ENCODE data around the gene LRRC63. TPM values are rescaled to one million over a fixed set of nuclear protein-coding genes. Genes with fewer than 3 reads are reported as not detected.

Gene LRRC63
- total and polyA plus RNA-seq, 9 of the 15 experiments (the other 6 are each of a cell fraction or from before 2014, with no cell fraction given): 0.07 to 0.41 (median 0.24) TPM; not detected in 1

DNA sequence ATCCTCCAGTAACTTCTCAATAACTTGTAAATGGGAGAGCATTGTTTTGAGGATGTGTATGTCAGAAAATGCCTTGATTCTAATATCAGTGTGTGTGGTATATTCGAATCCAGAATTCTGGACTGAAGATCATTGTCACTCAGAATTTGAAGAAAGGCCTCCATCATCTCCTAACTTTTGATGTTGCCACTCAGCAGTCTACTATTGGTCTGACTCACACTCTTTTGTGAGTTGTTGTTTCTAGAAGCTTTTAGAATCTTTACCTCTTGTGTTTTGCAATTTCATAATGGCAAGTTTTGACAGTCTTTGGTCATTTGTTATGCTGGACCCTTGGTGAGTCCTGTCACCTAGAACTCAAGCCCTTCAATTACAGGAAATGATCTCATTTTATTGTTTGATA, 98.3 kb downstream of the LRRC63 start:
- no TSS peak for BruUV-seq (replicated peaks)
- CTCF ChIA-PET (ENCODE audit: low intra/inter-chr PET ratio): no interaction called here

DNA sequence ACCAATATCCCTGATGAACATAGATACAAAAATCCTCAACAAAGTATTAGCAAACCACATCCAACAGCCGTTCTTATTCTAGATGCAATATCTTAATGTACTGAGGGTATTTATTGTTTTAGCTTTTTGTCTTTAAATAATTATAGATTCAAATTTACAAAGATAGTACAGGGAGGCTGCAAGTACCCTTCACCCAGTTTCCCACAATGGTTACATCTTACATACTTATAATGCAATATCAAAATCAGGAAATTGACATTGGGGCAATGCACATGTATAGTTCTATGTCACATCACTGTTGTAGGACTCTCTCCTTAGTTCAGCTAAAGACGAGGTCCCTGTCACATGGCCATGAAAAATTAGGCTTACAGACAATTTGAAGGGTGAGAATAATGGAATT, 99.5 kb downstream of the LRRC63 start:
- 15% methylated on average over 2 of the region's 2 CpGs for WGBS (ENCODE audit: insufficient coverage, low coverage, missing lambda C conversion rate)
- BruUV-seq (replicated peaks): no TSS peak
- Histone ChIP-seq H4K20me1 (replicated peaks; ENCODE audit: control insufficient read depth, insufficient read depth, low read length) (no peaks in the 10 kb centered on the region), H3K4me1 (replicated peaks in 1 of 2; ENCODE audit: control insufficient read depth in 2 of 2, insufficient read depth in 2 of 2, low read length in 2 of 2) (no peaks in the 10 kb centered on the region), H3K4me3 (no peak overlapping the region), H3K27ac (ENCODE audit: extremely low read depth, low read depth, low read length) (no peak overlapping the region), H2AFZ (ENCODE audit: low read depth, low read length) (no peak overlapping the region), H3K79me2 (ENCODE audit: control insufficient read depth, insufficient read depth, low read length) (no peaks in the 10 kb centered on the region), H3K4me2 (ENCODE audit: insufficient read depth, low read length) (no peak overlapping the region), H3K9ac (ENCODE audit: insufficient read depth in 1 of 2, low read depth in 2 of 2, low read length in 2 of 2) (no peak overlapping the region), H3K36me3 (ENCODE audit: control insufficient read depth, insufficient read depth, low read length) (no peaks in the 10 kb centered on the region), H3K9me3 (replicated peaks; ENCODE audit: control insufficient read depth, insufficient read depth, low read depth, low read length) (no peaks in the 10 kb centered on the region), H3K9me1 (ENCODE audit: control insufficient read depth, insufficient read depth, low read length) (no peaks in the 10 kb centered on the region), H3K27me3 (ENCODE audit: control insufficient read depth in 2 of 2, insufficient read depth in 2 of 2, low read length in 2 of 2) (no peaks in the 10 kb centered on the region)
- ChIA-PET CTCF (ENCODE audit: low intra/inter-chr PET ratio) (no interaction called here), POLR2A (interaction anchor here (0.8 to 1.2 kb wide), 2 partner anchors 10 to 44 kb away, joined by 3 read pairs; no protein-coding TSS in a partner anchor)
- intact Hi-C loops (cut with micrococcal nuclease) (no loop called here), in situ Hi-C loops (cut with MboI) (loop anchor here (25.0 kb wide), 1 partner anchor 374 kb away; no protein-coding TSS in a partner anchor)
- ATAC-seq (no peak), FAIRE-seq (no peak), DNase-seq (ENCODE audit: extremely low read depth in 1 of 4, low spot score in 3 of 4) (no peak)
- TF ChIP-seq CBX8 (IDR thresholded peaks at IDR 0.05; ENCODE audit: borderline replicate concordance, extremely low read depth, low read depth, low read length, poor library complexity, severe bottlenecking) (no peak), TBP (optimal IDR thresholded peaks at IDR 0.05; ENCODE audit: low read depth, low read length) (no peak), ZNF780A (CRISPR knock-in tag; IDR thresholded peaks at IDR 0.05) (no peak), MTF1 (CRISPR knock-in tag; IDR thresholded peaks at IDR 0.05; ENCODE audit: borderline replicate concordance) (no peak), ZNF24 (IDR thresholded peaks at IDR 0.05) (no peak), SPI1 (IDR thresholded peaks at IDR 0.05; ENCODE audit: borderline replicate concordance, low read depth, low read length) (no peak), NR2F6 (CRISPR knock-in tag; IDR thresholded peaks at IDR 0.05) (no peak), NFXL1 (CRISPR knock-in tag; IDR thresholded peaks at IDR 0.05) (no peak), ZNF589 (CRISPR knock-in tag; IDR thresholded peaks at IDR 0.05; ENCODE audit: low read depth) (no peak), HOXB6 (CRISPR knock-in tag; IDR thresholded peaks at IDR 0.05; ENCODE audit: borderline replicate concordance) (no peak)

More for the DNA sequence above, 98.3 kb downstream of the LRRC63 start:
- Histone ChIP-seq H3K4me3 (no peak overlapping the region), H3K36me3 (ENCODE audit: control insufficient read depth, insufficient read depth, low read length) (no peaks in the 10 kb centered on the region), H3K27me3 (ENCODE audit: control insufficient read depth in 2 of 2, insufficient read depth in 2 of 2, low read length in 2 of 2) (no peaks in the 10 kb centered on the region), H3K4me1 (replicated peaks in 1 of 2; ENCODE audit: control insufficient read depth in 2 of 2, insufficient read depth in 2 of 2, low read length in 2 of 2) (no peaks in the 10 kb centered on the region), H4K20me1 (replicated peaks; ENCODE audit: control insufficient read depth, insufficient read depth, low read length) (no peaks in the 10 kb centered on the region), H3K27ac (ENCODE audit: extremely low read depth, low read depth, low read length) (no peak overlapping the region), H3K4me2 (ENCODE audit: insufficient read depth, low read length) (no peak overlapping the region), H3K9ac (ENCODE audit: insufficient read depth in 1 of 2, low read depth in 2 of 2, low read length in 2 of 2) (no peak overlapping the region), H3K79me2 (ENCODE audit: control insufficient read depth, insufficient read depth, low read length) (no peaks in the 10 kb centered on the region), H2AFZ (ENCODE audit: low read depth, low read length) (no peak overlapping the region), H3K9me3 (replicated peaks; ENCODE audit: control insufficient read depth, insufficient read depth, low read depth, low read length) (no peaks in the 10 kb centered on the region), H3K9me1 (ENCODE audit: control insufficient read depth, insufficient read depth, low read length) (no peaks in the 10 kb centered on the region)
- FAIRE-seq (no peak), DNase-seq (ENCODE audit: extremely low read depth in 1 of 4, low spot score in 3 of 4) (no peak), ATAC-seq (no peak)
- POLR2A ChIA-PET: no interaction called here
- intact Hi-C loops (cut with micrococcal nuclease) (no loop called here), in situ Hi-C loops (cut with MboI) (loop anchor here (25.0 kb wide), 1 partner anchor 373 kb away; no protein-coding TSS in a partner anchor)
- 0% methylated on average over 1 of the region's 1 CpG for WGBS (ENCODE audit: insufficient coverage, low coverage, missing lambda C conversion rate)
- TF ChIP-seq ESRRA (IDR thresholded peaks at IDR 0.05; ENCODE audit: borderline replicate concordance, low read depth) (no peak), RFX5 (IDR thresholded peaks at IDR 0.05; ENCODE audit: low read depth, low read length) (no peak), TAF7 (tag; IDR thresholded peaks at IDR 0.05) (no peak), MAFK (IDR thresholded peaks at IDR 0.05; ENCODE audit: low read length) (no peak)

Data from K562 (cell line).